ENCODE results near the gene FAM221A.
A peak's percentile ranks its signal among the peaks of the same experiment; 100 is the strongest.

Gene FAM221A, protein sequence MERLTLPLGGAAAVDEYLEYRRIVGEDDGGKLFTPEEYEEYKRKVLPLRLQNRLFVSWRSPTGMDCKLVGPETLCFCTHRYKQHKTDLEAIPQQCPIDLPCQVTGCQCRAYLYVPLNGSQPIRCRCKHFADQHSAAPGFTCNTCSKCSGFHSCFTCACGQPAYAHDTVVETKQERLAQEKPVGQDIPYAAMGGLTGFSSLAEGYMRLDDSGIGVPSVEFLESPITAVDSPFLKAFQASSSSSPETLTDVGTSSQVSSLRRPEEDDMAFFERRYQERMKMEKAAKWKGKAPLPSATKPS

DNA sequence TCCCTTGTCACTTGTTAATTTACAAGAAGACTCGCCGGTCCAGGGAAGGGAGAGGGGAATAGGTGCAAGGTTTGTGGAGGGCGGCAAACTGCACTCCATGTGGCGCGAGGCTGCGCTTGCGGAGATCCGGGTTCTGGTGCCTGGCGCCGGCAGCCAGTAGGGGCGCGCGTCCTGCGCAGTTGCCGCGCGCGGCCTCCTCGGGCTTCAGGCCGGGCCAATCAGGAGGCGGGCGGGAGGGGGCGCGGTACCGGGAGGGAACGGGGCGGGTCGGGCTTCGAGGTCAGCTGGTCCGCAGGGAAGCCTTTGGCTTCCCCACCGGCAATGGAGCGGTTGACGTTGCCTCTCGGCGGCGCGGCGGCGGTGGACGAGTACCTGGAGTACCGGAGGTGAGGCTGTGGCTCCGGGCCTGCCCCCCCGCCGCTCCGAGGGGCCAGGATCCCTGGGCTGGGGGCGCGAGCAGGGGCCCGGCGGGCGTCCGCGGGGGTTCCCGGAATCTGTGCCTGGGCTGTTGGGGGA lies at the start of gene FAM221A:
Gene FAM221A (plus strand): TSS at position 302 of the 516 bp plus-strand sequence. CDS start 20 bp downstream, at position 322.
- Histone ChIP-seq H3K36me3 (ENCODE audit: control insufficient read depth in 2 of 2, insufficient read depth in 2 of 2, low read length in 2 of 2) (no peaks in the 10 kb centered on the region), H3K9me3 (ENCODE audit: control insufficient read depth in 2 of 2, low read length in 2 of 2) (no peaks in the 10 kb centered on the region), H3K27me3 (ENCODE audit: control insufficient read depth in 1 of 2, insufficient read depth in 2 of 2, low read length in 2 of 2) (no peaks in the 10 kb centered on the region), H3K4me1 (ENCODE audit: control insufficient read depth, insufficient read depth, low read length) (peaks cover 8% of the 10 kb centered on the region), H3K9ac (ENCODE audit: low read length in 2 of 2) (peak within 1 kb of the TSS; percentile 80), H3K4me3 (ENCODE audit: low read length in 2 of 2) (peak within 1 kb of the TSS; percentile 70 to 94), H3K27ac (ENCODE audit: low read length) (peak within 1 kb of the TSS; percentile 78)

DNA sequence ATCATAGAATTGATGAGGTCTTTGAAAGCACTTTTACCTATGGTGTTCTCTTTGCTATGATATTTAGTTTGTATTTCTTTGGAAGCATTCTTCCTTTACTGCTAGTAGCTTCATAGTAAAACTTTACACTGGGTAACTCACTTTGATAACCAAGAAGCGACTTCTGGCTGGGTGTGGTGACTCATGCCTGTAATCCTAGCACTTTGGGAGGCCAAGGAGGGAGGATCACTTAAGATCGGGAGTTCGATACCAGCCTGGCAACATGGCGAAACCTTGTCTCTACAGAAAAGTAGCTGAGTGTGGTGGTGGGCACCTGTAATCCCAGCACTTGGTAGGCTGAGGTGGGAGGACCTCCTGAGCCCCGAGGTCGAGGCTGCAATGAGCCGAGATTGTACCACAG lies 46.6 kb upstream of the FAM221A start:
- H3K9me3 ChIP-seq (ENCODE audit: control insufficient read depth in 2 of 2, low read length in 2 of 2): no peaks in the 10 kb centered on the region
- H3K4me3 ChIP-seq (ENCODE audit: low read length in 2 of 2): no peak overlapping the region
- no peak overlapping the region for H3K27ac ChIP-seq (ENCODE audit: low read length)
- no peaks in the 10 kb centered on the region for H3K4me1 ChIP-seq (ENCODE audit: control insufficient read depth, insufficient read depth, low read length)
- no peak overlapping the region for H3K9ac ChIP-seq (ENCODE audit: low read length in 2 of 2)
- no peaks in the 10 kb centered on the region for H3K36me3 ChIP-seq (ENCODE audit: control insufficient read depth in 2 of 2, insufficient read depth in 2 of 2, low read length in 2 of 2)
- no peaks in the 10 kb centered on the region for H3K27me3 ChIP-seq (ENCODE audit: control insufficient read depth in 1 of 2, insufficient read depth in 2 of 2, low read length in 2 of 2)

GRCh38 chr7:23645822-23646221 lies 34.2 kb upstream of the FAM221A start:
- Histone ChIP-seq H3K36me3 (ENCODE audit: control insufficient read depth in 2 of 2, insufficient read depth in 2 of 2, low read length in 2 of 2) (no peaks in the 10 kb centered on the region), H3K4me1 (ENCODE audit: control insufficient read depth, insufficient read depth, low read length) (no peaks in the 10 kb centered on the region), H3K9ac (ENCODE audit: low read length in 2 of 2) (no peak overlapping the region), H3K4me3 (ENCODE audit: low read length in 2 of 2) (no peak overlapping the region), H3K9me3 (ENCODE audit: control insufficient read depth in 2 of 2, low read length in 2 of 2) (no peaks in the 10 kb centered on the region), H3K27me3 (ENCODE audit: control insufficient read depth in 1 of 2, insufficient read depth in 2 of 2, low read length in 2 of 2) (no peaks in the 10 kb centered on the region), H3K27ac (ENCODE audit: low read length) (no peak overlapping the region)

GRCh38 chr7:23653942-23654341 lies 26.1 kb upstream of the FAM221A start:
- H3K4me1 ChIP-seq (ENCODE audit: control insufficient read depth, insufficient read depth, low read length): no peaks in the 10 kb centered on the region
- H3K36me3 ChIP-seq (ENCODE audit: control insufficient read depth in 2 of 2, insufficient read depth in 2 of 2, low read length in 2 of 2): no peaks in the 10 kb centered on the region
- H3K27me3 ChIP-seq (ENCODE audit: control insufficient read depth in 1 of 2, insufficient read depth in 2 of 2, low read length in 2 of 2): no peaks in the 10 kb centered on the region
- H3K4me3 ChIP-seq (ENCODE audit: low read length in 2 of 2): no peak overlapping the region
- no peak overlapping the region for H3K9ac ChIP-seq (ENCODE audit: low read length in 2 of 2)
- peaks cover 9 to 16% of the 10 kb centered on the region in 2 donors for H3K9me3 ChIP-seq (ENCODE audit: control insufficient read depth in 2 of 2, low read length in 2 of 2)
- H3K27ac ChIP-seq (ENCODE audit: low read length): no peak overlapping the region

DNA sequence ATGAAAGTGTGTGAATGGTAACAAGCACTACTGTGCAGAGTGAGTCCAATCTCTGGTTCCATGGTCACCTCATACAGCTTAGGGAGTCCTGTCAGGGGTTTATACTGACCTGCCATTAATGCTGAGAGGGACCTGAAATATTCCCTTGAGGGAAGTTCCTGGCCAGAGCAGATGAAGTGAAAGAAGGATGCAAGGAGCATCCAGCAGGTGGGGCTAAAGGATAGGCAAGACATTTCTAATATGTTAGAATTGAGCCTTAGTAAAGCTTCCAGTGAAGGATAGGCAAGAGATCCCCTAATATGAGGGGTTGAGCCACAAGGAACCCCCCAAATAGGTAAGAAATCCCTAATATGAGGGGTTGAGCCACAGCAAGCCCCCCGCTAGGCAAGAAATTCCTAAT lies 25.5 kb upstream of the FAM221A start:
- H3K4me3 ChIP-seq (ENCODE audit: low read length in 2 of 2): no peak overlapping the region
- no peaks in the 10 kb centered on the region for H3K36me3 ChIP-seq (ENCODE audit: control insufficient read depth in 2 of 2, insufficient read depth in 2 of 2, low read length in 2 of 2)
- no peak overlapping the region for H3K9ac ChIP-seq (ENCODE audit: low read length in 2 of 2)
- H3K27me3 ChIP-seq (ENCODE audit: control insufficient read depth in 1 of 2, insufficient read depth in 2 of 2, low read length in 2 of 2): no peaks in the 10 kb centered on the region
- H3K4me1 ChIP-seq (ENCODE audit: control insufficient read depth, insufficient read depth, low read length): no peaks in the 10 kb centered on the region
- peaks cover 9 to 16% of the 10 kb centered on the region in 2 donors for H3K9me3 ChIP-seq (ENCODE audit: control insufficient read depth in 2 of 2, low read length in 2 of 2)
- H3K27ac ChIP-seq (ENCODE audit: low read length): no peak overlapping the region

- no peak overlapping the region for H3K4me3 ChIP-seq (ENCODE audit: low read length in 2 of 2)
- H3K9ac ChIP-seq (ENCODE audit: low read length in 2 of 2): no peak overlapping the region
- H3K36me3 ChIP-seq (ENCODE audit: control insufficient read depth in 2 of 2, insufficient read depth in 2 of 2, low read length in 2 of 2): no peaks in the 10 kb centered on the region
- H3K27ac ChIP-seq (ENCODE audit: low read length): no peak overlapping the region
- H3K27me3 ChIP-seq (ENCODE audit: control insufficient read depth in 1 of 2, insufficient read depth in 2 of 2, low read length in 2 of 2): no peaks in the 10 kb centered on the region
- peaks cover 9 to 16% of the 10 kb centered on the region in 2 donors for H3K9me3 ChIP-seq (ENCODE audit: control insufficient read depth in 2 of 2, low read length in 2 of 2)
- H3K4me1 ChIP-seq (ENCODE audit: control insufficient read depth, insufficient read depth, low read length): no peaks in the 10 kb centered on the region
Measured at GRCh38 chr7:23655433-23655832, 24.6 kb upstream of the FAM221A start.

DNA sequence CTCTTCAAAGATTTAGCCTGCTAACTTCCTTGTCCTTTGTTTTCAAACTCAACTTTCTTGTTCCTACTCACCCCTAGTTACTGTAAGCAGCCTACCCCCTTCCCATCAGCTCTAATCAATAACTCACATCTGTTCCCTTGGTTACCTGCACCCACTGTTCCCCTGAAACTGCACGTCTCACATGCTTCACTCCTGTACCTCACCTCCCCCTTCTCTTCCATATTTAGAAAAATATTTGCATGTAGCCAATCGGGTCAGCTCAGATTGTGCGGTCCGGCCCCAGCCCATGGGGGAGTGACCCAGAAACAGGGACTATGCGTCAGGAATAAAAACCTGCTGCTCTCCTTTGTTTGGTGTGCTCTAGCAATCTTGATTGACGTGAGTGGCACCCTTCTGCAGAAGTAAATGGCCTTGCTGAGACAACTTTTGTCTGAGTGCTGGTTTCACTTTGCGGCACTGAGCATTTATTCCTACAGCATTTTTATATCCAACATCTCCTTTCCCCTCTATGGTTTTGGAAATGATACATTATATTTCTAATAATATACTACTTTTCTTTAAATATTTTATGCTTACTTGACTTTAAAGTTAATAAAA lies 21.1 kb upstream of the FAM221A start:
- Histone ChIP-seq H3K27me3 (ENCODE audit: control insufficient read depth in 1 of 2, insufficient read depth in 2 of 2, low read length in 2 of 2) (no peaks in the 10 kb centered on the region), H3K9me3 (ENCODE audit: control insufficient read depth in 2 of 2, low read length in 2 of 2) (peaks cover 7 to 9% of the 10 kb centered on the region in 2 donors), H3K36me3 (ENCODE audit: control insufficient read depth in 2 of 2, insufficient read depth in 2 of 2, low read length in 2 of 2) (no peaks in the 10 kb centered on the region), H3K27ac (ENCODE audit: low read length) (no peak overlapping the region), H3K9ac (ENCODE audit: low read length in 2 of 2) (no peak overlapping the region), H3K4me3 (ENCODE audit: low read length in 2 of 2) (no peak overlapping the region), H3K4me1 (ENCODE audit: control insufficient read depth, insufficient read depth, low read length) (no peaks in the 10 kb centered on the region)

GRCh38 chr7:23661385-23661784 lies 18.6 kb upstream of the FAM221A start:
- no peaks in the 10 kb centered on the region for H3K36me3 ChIP-seq (ENCODE audit: control insufficient read depth in 2 of 2, insufficient read depth in 2 of 2, low read length in 2 of 2)
- no peak overlapping the region for H3K27ac ChIP-seq (ENCODE audit: low read length)
- no peaks in the 10 kb centered on the region for H3K4me1 ChIP-seq (ENCODE audit: control insufficient read depth, insufficient read depth, low read length)
- no peak overlapping the region for H3K4me3 ChIP-seq (ENCODE audit: low read length in 2 of 2)
- H3K27me3 ChIP-seq (ENCODE audit: control insufficient read depth in 1 of 2, insufficient read depth in 2 of 2, low read length in 2 of 2): no peaks in the 10 kb centered on the region
- no peak overlapping the region for H3K9ac ChIP-seq (ENCODE audit: low read length in 2 of 2)
- no peaks in the 10 kb centered on the region for H3K9me3 ChIP-seq (ENCODE audit: control insufficient read depth in 2 of 2, low read length in 2 of 2)

- H3K27ac ChIP-seq (ENCODE audit: low read length): no peak overlapping the region
- H3K9ac ChIP-seq (ENCODE audit: low read length in 2 of 2): no peak overlapping the region
- no peak overlapping the region for H3K4me3 ChIP-seq (ENCODE audit: low read length in 2 of 2)
- H3K36me3 ChIP-seq (ENCODE audit: control insufficient read depth in 2 of 2, insufficient read depth in 2 of 2, low read length in 2 of 2): no peaks in the 10 kb centered on the region
- H3K4me1 ChIP-seq (ENCODE audit: control insufficient read depth, insufficient read depth, low read length): no peaks in the 10 kb centered on the region
- H3K27me3 ChIP-seq (ENCODE audit: control insufficient read depth in 1 of 2, insufficient read depth in 2 of 2, low read length in 2 of 2): no peaks in the 10 kb centered on the region
- H3K9me3 ChIP-seq (ENCODE audit: control insufficient read depth in 2 of 2, low read length in 2 of 2): no peaks in the 10 kb centered on the region
Measured at GRCh38 chr7:23662124-23662983, 17.6 kb upstream of the FAM221A start.

GRCh38 chr7:23662984-23663313 lies 17.1 kb upstream of the FAM221A start:
- H3K4me3 ChIP-seq (ENCODE audit: low read length in 2 of 2): no peak overlapping the region
- H3K9me3 ChIP-seq (ENCODE audit: control insufficient read depth in 2 of 2, low read length in 2 of 2): no peaks in the 10 kb centered on the region
- no peaks in the 10 kb centered on the region for H3K36me3 ChIP-seq (ENCODE audit: control insufficient read depth in 2 of 2, insufficient read depth in 2 of 2, low read length in 2 of 2)
- no peaks in the 10 kb centered on the region for H3K4me1 ChIP-seq (ENCODE audit: control insufficient read depth, insufficient read depth, low read length)
- H3K27ac ChIP-seq (ENCODE audit: low read length): no peak overlapping the region
- no peak overlapping the region for H3K9ac ChIP-seq (ENCODE audit: low read length in 2 of 2)
- H3K27me3 ChIP-seq (ENCODE audit: control insufficient read depth in 1 of 2, insufficient read depth in 2 of 2, low read length in 2 of 2): no peaks in the 10 kb centered on the region

Measured in stomach smooth muscle (tissue), 2 donors.